Natural killer cell (primary cell): ENCODE measurements around the gene BIRC3. TPM values are rescaled to one million over a fixed set of nuclear protein-coding genes. Genes with fewer than 3 reads are reported as not detected.

Experiments used
- ATAC-seq, 3 donors: fragments of 150-1000 bp in 2 of 3; fragments of 200-7000 bp in 1 of 3; cut with Tn5 transposase; 1 replicate in 1 of 3; 2 replicates in 2 of 3; pipeline ENCODE4 v1.10.0; 2021; ENCODE audit warnings: mild to moderate bottlenecking in 2 of 3, moderate library complexity in 2 of 3
- DNase-seq, 2 donors: peaks; one replicate each; pipeline versions ENCODE4 v3.0.0 to v3.0.0-alpha.2; 2013 to 2021; ENCODE audit warnings: mixed read lengths in 1 of 2
- H3K27ac ChIP-seq: one replicate; pipeline ENCODE4 v1.5.1; 2013; ENCODE audit warnings: mild to moderate bottlenecking, low read length
- H3K27me3 ChIP-seq: one replicate; pipeline ENCODE4 v1.6.1; 2013; ENCODE audit warnings: low read length; ENCODE audit not compliant: control insufficient read depth, insufficient read depth
- H3K36me3 ChIP-seq: one replicate; pipeline ENCODE4 v1.6.1; 2013; ENCODE audit warnings: low read length; ENCODE audit not compliant: control insufficient read depth, insufficient read depth
- H3K4me1 ChIP-seq: one replicate; pipeline ENCODE4 v1.6.1; 2013; ENCODE audit warnings: low read length; ENCODE audit not compliant: control insufficient read depth, insufficient read depth
- H3K4me3 ChIP-seq: one replicate; pipeline ENCODE4 v1.5.1; 2013; ENCODE audit warnings: low read length
- H3K9me3 ChIP-seq: one replicate; pipeline ENCODE4 v1.6.1; 2013; ENCODE audit warnings: low read length; ENCODE audit not compliant: control insufficient read depth, insufficient read depth
- H3K27ac Mint-ChIP-seq, 2 donors: one replicate each; pipeline ENCODE4 v1.8.0; 2022; ENCODE audit warnings: mild to moderate bottlenecking in 2 of 2, mixed read lengths in 2 of 2, moderate library complexity in 1 of 2
- H3K27me3 Mint-ChIP-seq, 2 donors: one replicate each; pipeline ENCODE4 v1.8.0; 2022; ENCODE audit warnings: low read depth in 2 of 2, mixed read lengths in 2 of 2
- H3K36me3 Mint-ChIP-seq: one replicate; pipeline ENCODE4 v1.8.0; 2022; ENCODE audit warnings: mixed read lengths
- H3K4me1 Mint-ChIP-seq, 2 donors: one replicate each; pipeline ENCODE4 v1.8.0; 2022; ENCODE audit warnings: mixed read lengths in 2 of 2
- H3K4me3 Mint-ChIP-seq: one replicate; pipeline ENCODE4 v1.8.0; 2022; ENCODE audit warnings: mild to moderate bottlenecking, moderate library complexity, mixed read lengths
- H3K9me3 Mint-ChIP-seq, 2 donors: one replicate each; pipeline ENCODE4 v1.8.0; 2022; ENCODE audit warnings: mixed read lengths in 2 of 2
- WGBS: methylation state at CpG from one replicate; pipeline ENCODE4 v1.1.7; 2013; ENCODE audit warnings: missing lambda C conversion rate; ENCODE audit not compliant: insufficient coverage; 5-methylcytosine and 5-hydroxymethylcytosine counted together
- intact Hi-C: fragments of 100-400 bp; cut with micrococcal nuclease; formaldehyde crosslinking; loops from one replicate; pipeline ENCODE4 v1.14.2; 2022
- total RNA-seq, 4 donors: library from RNA; stranded (reverse); fragments of 120-200 nt in 1 of 4; gene quantifications; one replicate each; pipeline versions ENCODE4 v1.2.3 to v1.2.4, GENCODE V29; 2013 to 2022
- TF ChIP-seq, protein P1 (sequence below): fragments of 200-600 bp; IDR thresholded peaks from one replicate; pipeline ENCODE4 v1.8.0; 2022; ENCODE audit warnings: antibody characterized with exemption

Gene BIRC3
- total RNA-seq, result 10 to 100 TPM; 14.2 to 92.3 (median 20.1) TPM
- total RNA-seq (2013), result 208 TPM

DNA sequence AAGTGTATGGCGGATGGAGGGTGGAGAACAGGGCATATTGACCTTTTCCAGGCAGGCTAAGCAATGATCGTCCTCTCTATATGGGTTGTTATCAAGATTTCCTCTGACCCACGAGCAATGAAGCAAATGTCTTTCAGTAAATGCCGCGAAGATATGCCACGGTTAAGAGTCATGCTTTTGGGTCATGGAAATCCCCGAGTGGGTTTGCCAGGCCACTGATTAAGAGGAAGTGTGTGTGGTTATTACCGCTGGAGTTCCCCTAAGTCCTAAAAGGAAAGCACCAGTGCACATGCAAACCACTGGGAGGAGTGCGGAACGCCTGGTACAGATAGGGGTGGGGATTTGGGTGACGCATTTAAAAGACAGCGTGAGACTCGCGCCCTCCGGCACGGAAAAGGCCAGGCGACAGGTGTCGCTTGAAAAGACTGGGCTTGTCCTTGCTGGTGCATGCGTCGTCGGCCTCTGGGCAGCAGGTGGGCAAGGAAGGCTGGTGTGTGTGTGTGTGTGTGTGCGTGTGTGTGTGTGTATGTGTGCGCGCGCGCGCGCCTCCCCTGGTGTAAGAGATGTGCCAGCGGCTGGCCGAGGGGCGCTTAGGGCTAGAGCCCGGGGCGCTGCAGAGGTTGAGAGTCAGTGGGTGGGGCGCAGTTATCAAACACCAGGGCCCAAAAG lies at the start of gene BIRC3:
Gene BIRC3 (plus strand): TSS at position 386 of the 669 bp plus-strand sequence. CDS start 7,026 bp downstream, outside the sequence.
- Histone ChIP-seq H3K36me3 (no peaks in the 10 kb centered on the region), H3K4me1 (peaks cover 50% of the 10 kb centered on the region), H3K27ac (peak within 1 kb of the TSS; percentile 96), H3K27me3 (no peaks in the 10 kb centered on the region), H3K9me3 (no peaks in the 10 kb centered on the region), H3K4me3 (peak within 1 kb of the TSS; percentile 76)
- TF ChIP-seq, protein P1, sequence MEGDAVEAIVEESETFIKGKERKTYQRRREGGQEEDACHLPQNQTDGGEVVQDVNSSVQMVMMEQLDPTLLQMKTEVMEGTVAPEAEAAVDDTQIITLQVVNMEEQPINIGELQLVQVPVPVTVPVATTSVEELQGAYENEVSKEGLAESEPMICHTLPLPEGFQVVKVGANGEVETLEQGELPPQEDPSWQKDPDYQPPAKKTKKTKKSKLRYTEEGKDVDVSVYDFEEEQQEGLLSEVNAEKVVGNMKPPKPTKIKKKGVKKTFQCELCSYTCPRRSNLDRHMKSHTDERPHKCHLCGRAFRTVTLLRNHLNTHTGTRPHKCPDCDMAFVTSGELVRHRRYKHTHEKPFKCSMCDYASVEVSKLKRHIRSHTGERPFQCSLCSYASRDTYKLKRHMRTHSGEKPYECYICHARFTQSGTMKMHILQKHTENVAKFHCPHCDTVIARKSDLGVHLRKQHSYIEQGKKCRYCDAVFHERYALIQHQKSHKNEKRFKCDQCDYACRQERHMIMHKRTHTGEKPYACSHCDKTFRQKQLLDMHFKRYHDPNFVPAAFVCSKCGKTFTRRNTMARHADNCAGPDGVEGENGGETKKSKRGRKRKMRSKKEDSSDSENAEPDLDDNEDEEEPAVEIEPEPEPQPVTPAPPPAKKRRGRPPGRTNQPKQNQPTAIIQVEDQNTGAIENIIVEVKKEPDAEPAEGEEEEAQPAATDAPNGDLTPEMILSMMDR, result no peak
- H3K27ac Mint-ChIP-seq, result peak within 1 kb of the TSS; percentile 96 to 97
- peak within 1 kb of the TSS; percentile 95 for H3K4me3 Mint-ChIP-seq
- no peaks in the 10 kb centered on the region for H3K27me3 Mint-ChIP-seq
- no peaks in the 10 kb centered on the region for H3K36me3 Mint-ChIP-seq
- peak; percentile 88 to 96 (median 90) for ATAC-seq
- H3K4me1 Mint-ChIP-seq, result peaks cover 59 to 62% of the 10 kb centered on the region in 2 donors
- intact Hi-C loops, result loop anchor here (1.0 kb wide), 4 partner anchors 23 to 134 kb away; no protein-coding TSS in a partner anchor
- WGBS, result 0% methylated on average over 34 of the region's 34 CpGs
- no peaks in the 10 kb centered on the region for H3K9me3 Mint-ChIP-seq
- peak; percentile 86 to 99 for DNase-seq

DNA sequence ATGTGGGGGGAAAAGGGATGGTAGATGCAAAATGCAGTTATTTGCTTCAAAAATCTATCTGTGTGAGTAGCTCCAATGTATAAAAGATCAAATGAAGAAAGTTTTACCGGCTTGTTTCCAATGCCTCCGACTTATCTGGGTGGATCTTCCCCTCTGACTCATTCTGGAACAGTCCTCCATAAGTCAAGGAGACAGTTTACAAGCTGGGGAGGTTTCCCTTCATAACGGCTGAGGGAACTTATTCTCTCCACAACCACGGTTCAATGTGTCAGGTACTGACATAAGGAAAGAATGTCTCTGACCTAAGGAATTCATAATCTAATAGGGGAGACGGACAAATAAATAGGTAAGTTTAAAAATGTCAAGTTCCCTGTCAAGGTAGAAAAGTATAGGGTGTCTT lies 49.7 kb upstream of the BIRC3 start:
- Histone ChIP-seq H3K27me3 (peaks cover 14% of the 10 kb centered on the region), H3K36me3 (no peaks in the 10 kb centered on the region), H3K27ac (no peak overlapping the region), H3K9me3 (no peaks in the 10 kb centered on the region), H3K4me1 (peaks cover 11% of the 10 kb centered on the region), H3K4me3 (no peak overlapping the region)
- ATAC-seq, result no peak
- 85% methylated on average over 3 of the region's 5 CpGs for WGBS
- no peaks in the 10 kb centered on the region for H3K9me3 Mint-ChIP-seq
- TF ChIP-seq, protein P1, result no peak
- H3K4me1 Mint-ChIP-seq, result peaks cover 8 to 13% of the 10 kb centered on the region in 2 donors
- peaks cover 38 to 56% of the 10 kb centered on the region in 2 donors for H3K27me3 Mint-ChIP-seq
- intact Hi-C loops, result no loop called here
- peak overlapping the region; percentile 49 for H3K4me3 Mint-ChIP-seq
- H3K36me3 Mint-ChIP-seq, result no peaks in the 10 kb centered on the region
- no peak overlapping the region for H3K27ac Mint-ChIP-seq
- DNase-seq, result peak in 1 of 2 donors; percentile 16

DNA sequence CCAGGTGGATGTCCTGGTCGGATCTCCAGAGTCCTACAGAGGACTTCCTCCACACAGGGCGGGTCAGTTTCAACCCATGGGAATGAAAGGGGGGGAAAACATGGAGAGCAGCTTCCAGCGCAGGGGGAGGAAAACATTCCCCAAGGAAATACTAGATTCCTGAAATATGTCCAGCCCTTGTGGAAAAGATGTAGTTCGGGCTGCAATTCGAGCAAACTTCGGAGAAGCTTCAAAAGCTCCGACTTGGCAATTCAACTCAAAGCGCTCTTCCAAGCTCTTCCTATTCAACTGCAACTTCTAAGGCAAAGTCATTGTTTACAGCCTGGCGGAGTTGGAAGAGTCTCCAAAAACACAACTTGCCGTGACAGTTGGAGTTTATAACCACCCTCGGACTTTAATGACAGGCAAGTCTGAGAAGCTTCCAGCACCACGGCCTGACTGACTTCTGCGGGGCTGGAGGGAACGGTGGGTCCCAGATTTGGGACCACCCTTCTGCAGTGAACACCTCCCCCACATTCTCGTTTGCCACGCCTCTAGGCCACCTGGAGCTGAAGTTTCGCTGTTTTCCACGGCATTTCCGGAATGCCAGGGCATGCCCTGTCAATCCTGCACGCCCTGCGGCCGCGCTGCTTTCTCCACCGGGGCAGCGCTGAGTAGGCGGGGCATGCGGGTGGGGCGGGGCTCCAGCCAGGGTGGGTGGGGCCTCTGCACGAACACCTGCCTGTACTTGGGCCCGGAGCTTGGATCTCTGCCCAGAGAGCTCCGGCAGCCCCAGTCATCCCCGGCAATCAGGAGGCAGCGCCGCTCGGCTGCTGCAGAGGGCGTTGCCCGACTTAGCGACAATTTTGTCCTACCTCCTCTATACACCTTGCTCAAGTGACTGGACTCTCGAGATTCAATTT lies 49.0 kb upstream of the BIRC3 start:
- Mint-ChIP-seq H3K4me3 (peak overlapping the region; percentile 82), H3K36me3 (no peaks in the 10 kb centered on the region), H3K27me3 (peaks cover 41 to 62% of the 10 kb centered on the region in 2 donors), H3K9me3 (no peaks in the 10 kb centered on the region), H3K4me1 (peaks cover 8 to 13% of the 10 kb centered on the region in 2 donors), H3K27ac (no peak overlapping the region)
- Histone ChIP-seq H3K27me3 (peaks cover 14% of the 10 kb centered on the region), H3K4me1 (peaks cover 11% of the 10 kb centered on the region), H3K27ac (no peak overlapping the region), H3K4me3 (no peak overlapping the region), H3K36me3 (no peaks in the 10 kb centered on the region), H3K9me3 (no peaks in the 10 kb centered on the region)
- intact Hi-C loops, result no loop called here
- peak in 1 of 2 donors; percentile 93 for DNase-seq
- ATAC-seq, result peak; percentile 80 to 90 (median 80)
- WGBS, result 28% methylated on average over 37 of the region's 39 CpGs
- TF ChIP-seq, protein P1, result no peak
